ENCODE results near the gene ZNF556. TPM values are rescaled to one million over a fixed set of nuclear protein-coding genes. Genes with fewer than 3 reads are reported as not detected.

The ZNF556 gene
- total RNA-seq, 3 donors from 2014 or later (not counting 1 experiment from before 2014, with no cell fraction given), result not detected

GRCh38 chr19:2850256-2850925, 16.7 kb upstream of the ZNF556 start:
- DNase-seq (no peak), ATAC-seq (no peak)
- Histone ChIP-seq H3K27me3 (ENCODE audit: control insufficient read depth, insufficient read depth, low read length) (no peaks in the 10 kb centered on the region), H3K4me3 (ENCODE audit: low read length) (no peak overlapping the region), H3K27ac (ENCODE audit: low read length) (no peak overlapping the region), H3K9me3 (ENCODE audit: control insufficient read depth, insufficient read depth, low read length) (peaks cover 25% of the 10 kb centered on the region), H3K36me3 (ENCODE audit: control insufficient read depth, insufficient read depth, low read length) (peaks cover 29% of the 10 kb centered on the region), H3K4me1 (ENCODE audit: control insufficient read depth, insufficient read depth, low read length) (no peaks in the 10 kb centered on the region)
- H3K36me3 Mint-ChIP-seq, result peaks cover 41% of the 10 kb centered on the region
- H3K27me3 Mint-ChIP-seq (ENCODE audit: low read depth in 2 of 2), result no peaks in the 10 kb centered on the region
- peaks cover 8% of the 10 kb centered on the region in 2 donors for H3K4me1 Mint-ChIP-seq
- TF ChIP-seq, protein P1, sequence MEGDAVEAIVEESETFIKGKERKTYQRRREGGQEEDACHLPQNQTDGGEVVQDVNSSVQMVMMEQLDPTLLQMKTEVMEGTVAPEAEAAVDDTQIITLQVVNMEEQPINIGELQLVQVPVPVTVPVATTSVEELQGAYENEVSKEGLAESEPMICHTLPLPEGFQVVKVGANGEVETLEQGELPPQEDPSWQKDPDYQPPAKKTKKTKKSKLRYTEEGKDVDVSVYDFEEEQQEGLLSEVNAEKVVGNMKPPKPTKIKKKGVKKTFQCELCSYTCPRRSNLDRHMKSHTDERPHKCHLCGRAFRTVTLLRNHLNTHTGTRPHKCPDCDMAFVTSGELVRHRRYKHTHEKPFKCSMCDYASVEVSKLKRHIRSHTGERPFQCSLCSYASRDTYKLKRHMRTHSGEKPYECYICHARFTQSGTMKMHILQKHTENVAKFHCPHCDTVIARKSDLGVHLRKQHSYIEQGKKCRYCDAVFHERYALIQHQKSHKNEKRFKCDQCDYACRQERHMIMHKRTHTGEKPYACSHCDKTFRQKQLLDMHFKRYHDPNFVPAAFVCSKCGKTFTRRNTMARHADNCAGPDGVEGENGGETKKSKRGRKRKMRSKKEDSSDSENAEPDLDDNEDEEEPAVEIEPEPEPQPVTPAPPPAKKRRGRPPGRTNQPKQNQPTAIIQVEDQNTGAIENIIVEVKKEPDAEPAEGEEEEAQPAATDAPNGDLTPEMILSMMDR (IDR thresholded peaks at IDR 0.05), result no peak
- peak overlapping the region; percentile 5 for H3K4me3 Mint-ChIP-seq
- H3K27ac Mint-ChIP-seq, result no peak overlapping the region
- intact Hi-C loops (cut with micrococcal nuclease), result no loop called here
- 38% methylated on average over 1 of the region's 3 CpGs for WGBS (ENCODE audit: insufficient coverage)
- peaks cover 4 to 11% of the 10 kb centered on the region in 2 donors for H3K9me3 Mint-ChIP-seq

DNA sequence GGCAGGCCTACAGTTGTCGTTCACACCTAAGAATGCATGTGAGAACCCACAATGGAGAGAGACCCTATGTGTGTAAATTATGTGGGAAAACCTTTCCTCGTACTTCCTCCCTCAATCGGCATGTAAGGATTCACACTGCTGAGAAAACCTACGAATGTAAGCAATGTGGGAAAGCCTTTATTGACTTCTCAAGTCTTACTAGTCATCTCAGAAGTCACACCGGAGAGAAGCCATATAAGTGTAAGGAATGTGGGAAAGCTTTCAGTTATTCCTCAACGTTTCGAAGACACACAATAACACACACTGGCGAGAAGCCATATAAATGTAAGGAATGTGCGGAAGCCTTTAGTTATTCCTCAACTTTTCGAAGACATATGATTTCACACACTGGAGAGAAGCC, 14.5 kb upstream of the ZNF556 start:
- Histone ChIP-seq H3K36me3 (ENCODE audit: control insufficient read depth, insufficient read depth, low read length) (peaks cover 29% of the 10 kb centered on the region), H3K27me3 (ENCODE audit: control insufficient read depth, insufficient read depth, low read length) (no peaks in the 10 kb centered on the region), H3K27ac (ENCODE audit: low read length) (no peak overlapping the region), H3K4me1 (ENCODE audit: control insufficient read depth, insufficient read depth, low read length) (no peaks in the 10 kb centered on the region), H3K4me3 (ENCODE audit: low read length) (no peak overlapping the region), H3K9me3 (ENCODE audit: control insufficient read depth, insufficient read depth, low read length) (peaks cover 27% of the 10 kb centered on the region)
- ATAC-seq (no peak), DNase-seq (no peak)
- peaks cover 4 to 14% of the 10 kb centered on the region in 2 donors for H3K9me3 Mint-ChIP-seq
- no peak overlapping the region for H3K4me3 Mint-ChIP-seq
- WGBS (ENCODE audit: insufficient coverage), result 96% methylated on average over 7 of the region's 10 CpGs
- H3K27ac Mint-ChIP-seq, result no peak overlapping the region
- H3K36me3 Mint-ChIP-seq, result peaks cover 41% of the 10 kb centered on the region
- TF ChIP-seq, protein P1 (IDR thresholded peaks at IDR 0.05), result no peak
- no peaks in the 10 kb centered on the region for H3K27me3 Mint-ChIP-seq (ENCODE audit: low read depth in 2 of 2)
- peaks cover 8 to 11% of the 10 kb centered on the region in 2 donors for H3K4me1 Mint-ChIP-seq
- intact Hi-C loops (cut with micrococcal nuclease), result no loop called here

GRCh38 chr19:2853015-2853606, 14.0 kb upstream of the ZNF556 start:
- WGBS (ENCODE audit: insufficient coverage), result 96% methylated on average over 10 of the region's 11 CpGs
- H3K27ac Mint-ChIP-seq, result no peak overlapping the region
- TF ChIP-seq, protein P1 (IDR thresholded peaks at IDR 0.05), result no peak
- Histone ChIP-seq H3K36me3 (ENCODE audit: control insufficient read depth, insufficient read depth, low read length) (peaks cover 29% of the 10 kb centered on the region), H3K4me1 (ENCODE audit: control insufficient read depth, insufficient read depth, low read length) (no peaks in the 10 kb centered on the region), H3K27me3 (ENCODE audit: control insufficient read depth, insufficient read depth, low read length) (no peaks in the 10 kb centered on the region), H3K27ac (ENCODE audit: low read length) (no peak overlapping the region), H3K4me3 (ENCODE audit: low read length) (no peak overlapping the region), H3K9me3 (ENCODE audit: control insufficient read depth, insufficient read depth, low read length) (peaks cover 27% of the 10 kb centered on the region)
- no peak overlapping the region for H3K4me3 Mint-ChIP-seq
- peaks cover 4 to 14% of the 10 kb centered on the region in 2 donors for H3K9me3 Mint-ChIP-seq
- peaks cover 8 to 11% of the 10 kb centered on the region in 2 donors for H3K4me1 Mint-ChIP-seq
- intact Hi-C loops (cut with micrococcal nuclease), result no loop called here
- peaks cover 41% of the 10 kb centered on the region for H3K36me3 Mint-ChIP-seq
- ATAC-seq (no peak), DNase-seq (no peak)
- H3K27me3 Mint-ChIP-seq (ENCODE audit: low read depth in 2 of 2), result no peaks in the 10 kb centered on the region

Measured in natural killer cell (primary cell).